ENCODE measurements around the gene CES4A.
"Not testable (repeated sequence)": the region's sequence is repeated elsewhere in the genome, so short reads cannot be mapped to it uniquely, and the experiment has no call there.

The CES4A gene

DNA sequence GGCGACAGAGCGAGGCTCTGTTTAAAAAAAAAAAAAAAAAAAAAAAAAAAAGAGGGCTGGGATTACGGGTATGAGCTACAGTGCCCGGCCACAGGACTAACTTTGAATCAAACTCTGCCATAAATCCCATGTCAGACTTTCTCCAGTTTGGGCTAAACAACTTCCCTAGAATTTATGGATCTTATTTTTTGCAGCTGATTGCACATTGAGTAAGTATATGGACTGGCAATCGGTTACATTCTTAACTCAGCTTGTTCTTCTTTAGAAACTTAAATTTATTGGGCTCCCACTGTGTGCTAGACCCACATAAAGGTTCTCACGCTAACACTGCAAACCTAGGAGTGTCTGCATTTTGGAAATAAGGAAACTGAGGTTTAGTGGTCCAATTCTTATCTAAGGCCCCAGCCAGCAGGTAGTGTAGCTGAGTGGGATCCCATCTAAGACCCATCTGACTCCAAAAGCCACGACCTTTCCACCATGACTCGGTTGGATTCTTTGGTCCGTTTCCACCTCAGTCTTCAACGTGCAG is 39.8 kb downstream of the CES4A start:
- Histone ChIP-seq H3K36me3 (ENCODE audit: control insufficient read depth, insufficient read depth, low read length) (no peaks in the 10 kb centered on the region), H3K9me3 (ENCODE audit: control insufficient read depth, insufficient read depth, low read length) (no peaks in the 10 kb centered on the region), H3K9ac (ENCODE audit: low read depth, low read length) (peak overlapping the region; percentile 87), H3K4me1 (ENCODE audit: control insufficient read depth, insufficient read depth, low read length) (no peaks in the 10 kb centered on the region), H3K27me3 (ENCODE audit: control insufficient read depth, insufficient read depth, low read length) (peaks cover 12% of the 10 kb centered on the region), H3K4me3 (ENCODE audit: low read depth, low read length) (peak overlapping the region; percentile 82)

DNA sequence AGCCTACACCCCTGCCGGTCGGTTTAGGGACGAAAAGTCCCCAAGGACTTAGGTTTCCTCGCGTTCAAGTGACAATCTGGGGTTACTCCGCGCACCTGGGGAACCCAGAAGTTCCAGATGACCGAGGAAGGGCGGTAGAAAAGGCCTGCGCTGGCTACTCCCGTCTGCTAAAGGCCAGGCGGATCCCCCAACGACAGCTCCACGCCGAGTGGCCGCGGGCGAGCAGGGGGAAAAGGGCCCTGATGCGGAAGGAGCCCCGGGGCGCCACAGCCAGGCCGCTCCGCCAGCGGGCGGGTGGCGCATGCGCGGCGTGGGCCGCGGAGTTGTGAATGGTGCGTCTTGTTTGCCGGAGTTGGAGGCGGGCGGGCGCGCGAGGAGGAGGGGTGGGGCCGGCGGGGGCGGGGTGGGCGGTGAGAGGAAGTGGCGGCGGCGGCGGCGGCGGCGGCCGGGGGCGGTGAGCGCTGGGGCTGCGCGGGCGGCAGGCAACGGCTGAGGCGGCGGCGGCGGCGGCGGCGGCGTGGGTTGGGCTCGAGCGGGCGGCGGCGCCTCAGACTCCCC is 40.4 kb downstream of the CES4A start, which contains the start of gene CBFB:
Gene CBFB, plus strand, starts transcription at position 454 of the 558 bp plus-strand sequence. CDS start 259 bp downstream, outside the sequence.
- no peaks in the 10 kb centered on the region for H3K9me3 ChIP-seq (ENCODE audit: control insufficient read depth, insufficient read depth, low read length)
- H3K4me1 ChIP-seq (ENCODE audit: control insufficient read depth, insufficient read depth, low read length), result no peaks in the 10 kb centered on the region
- H3K9ac ChIP-seq (ENCODE audit: low read depth, low read length), result peak within 1 kb of the TSS; percentile 87
- peak within 1 kb of the TSS; percentile 82 for H3K4me3 ChIP-seq (ENCODE audit: low read depth, low read length)
- no peaks in the 10 kb centered on the region for H3K36me3 ChIP-seq (ENCODE audit: control insufficient read depth, insufficient read depth, low read length)
- H3K27me3 ChIP-seq (ENCODE audit: control insufficient read depth, insufficient read depth, low read length), result peaks cover 12% of the 10 kb centered on the region

DNA sequence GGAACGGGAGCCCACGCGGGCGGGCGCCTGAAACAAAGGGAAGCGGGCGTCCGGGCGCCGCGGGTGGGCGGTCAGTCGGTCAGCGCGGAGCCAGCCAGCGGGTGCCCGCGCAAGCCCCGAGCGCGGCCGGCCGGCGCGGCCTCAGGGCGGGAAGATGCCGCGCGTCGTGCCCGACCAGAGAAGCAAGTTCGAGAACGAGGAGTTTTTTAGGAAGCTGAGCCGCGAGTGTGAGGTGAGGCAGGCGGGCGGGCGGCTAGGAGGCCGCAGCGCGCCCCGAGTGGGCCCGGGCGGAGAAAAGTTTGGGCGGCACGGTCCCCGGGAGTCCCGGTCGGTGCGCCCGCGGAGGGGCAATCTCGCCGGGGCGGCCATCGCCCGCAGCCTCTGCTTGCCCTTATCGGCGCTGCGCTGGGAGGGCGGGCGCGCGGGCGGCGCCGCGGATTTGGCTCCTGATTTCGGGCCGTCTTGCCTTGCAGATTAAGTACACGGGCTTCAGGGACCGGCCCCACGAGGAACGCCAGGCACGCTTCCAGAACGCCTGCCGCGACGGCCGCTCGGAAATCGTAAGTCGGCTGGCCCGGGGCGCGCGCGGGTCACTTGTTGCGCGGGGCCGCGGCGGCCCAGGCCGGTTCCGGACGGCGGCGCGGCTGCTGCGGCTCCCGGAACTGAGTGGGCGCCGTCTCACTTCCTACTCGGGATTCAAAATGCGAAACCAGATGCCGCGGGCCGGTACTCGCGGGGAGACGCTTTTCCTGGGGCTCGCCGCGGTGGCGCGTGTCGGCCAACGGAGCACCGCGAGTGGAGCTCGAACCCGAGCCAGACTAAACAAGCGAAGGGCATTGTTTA is 41.1 kb downstream of the CES4A start:
- peak overlapping the region; percentile 50 for H3K4me3 ChIP-seq (ENCODE audit: low read depth, low read length)
- H3K9ac ChIP-seq (ENCODE audit: low read depth, low read length), result peak overlapping the region; percentile 70
- H3K27me3 ChIP-seq (ENCODE audit: control insufficient read depth, insufficient read depth, low read length), result peaks cover 12% of the 10 kb centered on the region
- H3K4me1 ChIP-seq (ENCODE audit: control insufficient read depth, insufficient read depth, low read length), result no peaks in the 10 kb centered on the region
- no peaks in the 10 kb centered on the region for H3K36me3 ChIP-seq (ENCODE audit: control insufficient read depth, insufficient read depth, low read length)
- no peaks in the 10 kb centered on the region for H3K9me3 ChIP-seq (ENCODE audit: control insufficient read depth, insufficient read depth, low read length)

DNA sequence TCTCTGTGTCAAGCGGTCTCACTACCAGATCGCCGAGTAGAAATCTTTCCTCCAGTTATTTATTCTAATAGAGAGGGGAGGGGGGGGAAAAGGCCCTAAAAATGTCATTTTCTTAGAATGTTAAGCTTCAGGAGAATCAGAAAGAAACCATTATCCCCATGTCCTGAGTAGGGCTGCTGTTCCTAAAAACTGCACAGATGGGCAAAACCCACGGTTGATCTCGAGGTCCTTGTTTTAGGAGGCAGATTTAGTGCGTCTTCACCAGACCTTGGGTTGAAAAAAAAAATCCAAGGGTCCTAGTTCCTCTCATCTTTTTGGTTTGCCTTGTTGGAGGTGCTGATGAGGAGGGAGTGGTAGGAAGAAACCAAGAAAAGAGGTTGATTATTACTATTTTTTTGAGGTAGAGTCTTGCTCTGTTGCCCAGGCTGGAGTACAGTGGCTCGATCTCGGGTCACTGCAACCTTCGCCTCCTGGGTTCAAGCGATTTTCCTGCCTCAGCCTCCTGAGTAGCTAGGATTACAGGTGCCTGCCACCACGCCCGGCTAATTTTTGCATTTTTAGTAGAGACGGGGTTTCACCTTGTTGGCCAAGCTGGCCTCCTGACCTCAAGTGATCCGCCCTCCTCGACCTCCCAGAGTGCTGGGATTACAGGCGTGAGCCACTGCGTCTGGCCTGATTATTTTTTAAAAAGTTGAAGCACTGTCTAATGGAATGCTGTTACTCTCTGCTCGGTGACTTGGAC is 42.0 kb downstream of the CES4A start:
- Histone ChIP-seq H3K36me3 (ENCODE audit: control insufficient read depth, insufficient read depth, low read length) (no peaks in the 10 kb centered on the region), H3K9ac (ENCODE audit: low read depth, low read length) (no peak overlapping the region), H3K4me3 (ENCODE audit: low read depth, low read length) (peak overlapping the region; percentile 50), H3K9me3 (ENCODE audit: control insufficient read depth, insufficient read depth, low read length) (no peaks in the 10 kb centered on the region), H3K4me1 (ENCODE audit: control insufficient read depth, insufficient read depth, low read length) (no peaks in the 10 kb centered on the region), H3K27me3 (ENCODE audit: control insufficient read depth, insufficient read depth, low read length) (peaks cover 10% of the 10 kb centered on the region)

DNA sequence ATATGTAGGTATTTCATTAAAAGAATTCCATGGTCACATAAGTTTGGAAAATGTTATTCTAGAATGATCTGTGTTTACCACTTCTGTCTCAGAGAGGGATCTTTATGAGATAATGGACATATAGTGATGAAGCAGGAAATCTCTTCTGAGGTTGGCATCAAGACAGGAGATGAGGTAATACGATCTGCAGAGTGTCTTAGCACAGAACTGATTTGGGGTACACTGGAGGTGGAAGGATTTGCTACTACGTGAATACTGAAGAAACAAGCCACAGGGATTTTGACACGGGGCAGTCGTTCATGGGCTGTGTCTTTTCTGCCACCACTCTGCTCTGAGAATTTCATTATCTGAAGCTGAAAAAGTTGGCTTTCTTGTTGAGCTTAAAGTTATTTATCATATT is 46.1 kb downstream of the CES4A start:
- Histone ChIP-seq H3K9me3 (ENCODE audit: control insufficient read depth, insufficient read depth, low read length) (no peaks in the 10 kb centered on the region), H3K4me1 (ENCODE audit: control insufficient read depth, insufficient read depth, low read length) (no peaks in the 10 kb centered on the region), H3K9ac (ENCODE audit: low read depth, low read length) (no peak overlapping the region), H3K27me3 (ENCODE audit: control insufficient read depth, insufficient read depth, low read length) (peaks cover 8% of the 10 kb centered on the region), H3K4me3 (ENCODE audit: low read depth, low read length) (no peak overlapping the region), H3K36me3 (ENCODE audit: control insufficient read depth, insufficient read depth, low read length) (no peaks in the 10 kb centered on the region)

DNA sequence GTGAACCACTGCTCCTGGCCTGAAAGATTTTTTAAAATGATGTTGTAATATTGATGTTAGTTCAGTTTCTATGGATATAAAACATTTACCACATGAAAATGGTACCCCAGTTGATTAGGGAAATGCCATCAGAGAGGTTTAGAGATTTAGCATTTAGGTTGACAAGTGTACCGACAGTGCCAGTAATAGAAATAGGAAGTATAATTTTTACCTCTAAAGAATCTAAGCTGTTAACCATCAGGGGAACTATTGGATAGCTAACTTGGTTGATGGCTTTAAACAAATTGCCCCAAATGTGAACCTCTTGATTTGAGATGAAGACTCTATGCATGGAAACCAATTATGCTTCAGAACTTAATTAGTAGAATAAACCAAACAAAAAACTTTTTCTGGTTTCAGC is 47.0 kb downstream of the CES4A start:
- Histone ChIP-seq H3K4me1 (ENCODE audit: control insufficient read depth, insufficient read depth, low read length) (no peaks in the 10 kb centered on the region), H3K9me3 (ENCODE audit: control insufficient read depth, insufficient read depth, low read length) (no peaks in the 10 kb centered on the region), H3K9ac (ENCODE audit: low read depth, low read length) (no peak overlapping the region), H3K4me3 (ENCODE audit: low read depth, low read length) (no peak overlapping the region), H3K36me3 (ENCODE audit: control insufficient read depth, insufficient read depth, low read length) (no peaks in the 10 kb centered on the region), H3K27me3 (ENCODE audit: control insufficient read depth, insufficient read depth, low read length) (peaks cover 2% of the 10 kb centered on the region)

DNA sequence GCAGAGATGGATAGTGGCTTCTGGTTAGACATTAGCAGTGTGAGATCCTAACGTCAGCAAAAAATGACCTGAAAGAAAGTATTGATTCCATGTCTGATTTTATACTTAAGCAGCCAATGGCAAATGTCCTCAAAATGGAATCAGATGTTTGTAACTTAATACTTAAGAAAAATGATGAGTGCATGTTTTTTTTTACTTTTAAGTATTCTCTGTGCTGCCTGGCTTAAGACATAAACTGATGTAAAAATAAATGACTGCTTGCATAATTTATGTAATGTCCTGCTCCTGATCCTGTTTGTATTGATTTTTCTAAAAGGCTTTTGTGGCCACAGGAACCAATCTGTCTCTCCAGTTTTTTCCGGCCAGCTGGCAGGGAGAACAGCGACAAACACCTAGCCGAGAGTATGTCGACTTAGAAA is 47.9 kb downstream of the CES4A start:
- H3K4me1 ChIP-seq (ENCODE audit: control insufficient read depth, insufficient read depth, low read length), result no peaks in the 10 kb centered on the region
- H3K27me3 ChIP-seq (ENCODE audit: control insufficient read depth, insufficient read depth, low read length), result no peaks in the 10 kb centered on the region
- H3K9me3 ChIP-seq (ENCODE audit: control insufficient read depth, insufficient read depth, low read length), result no peaks in the 10 kb centered on the region
- H3K9ac ChIP-seq (ENCODE audit: low read depth, low read length), result no peak overlapping the region
- H3K4me3 ChIP-seq (ENCODE audit: low read depth, low read length), result no peak overlapping the region
- H3K36me3 ChIP-seq (ENCODE audit: control insufficient read depth, insufficient read depth, low read length), result no peaks in the 10 kb centered on the region

DNA sequence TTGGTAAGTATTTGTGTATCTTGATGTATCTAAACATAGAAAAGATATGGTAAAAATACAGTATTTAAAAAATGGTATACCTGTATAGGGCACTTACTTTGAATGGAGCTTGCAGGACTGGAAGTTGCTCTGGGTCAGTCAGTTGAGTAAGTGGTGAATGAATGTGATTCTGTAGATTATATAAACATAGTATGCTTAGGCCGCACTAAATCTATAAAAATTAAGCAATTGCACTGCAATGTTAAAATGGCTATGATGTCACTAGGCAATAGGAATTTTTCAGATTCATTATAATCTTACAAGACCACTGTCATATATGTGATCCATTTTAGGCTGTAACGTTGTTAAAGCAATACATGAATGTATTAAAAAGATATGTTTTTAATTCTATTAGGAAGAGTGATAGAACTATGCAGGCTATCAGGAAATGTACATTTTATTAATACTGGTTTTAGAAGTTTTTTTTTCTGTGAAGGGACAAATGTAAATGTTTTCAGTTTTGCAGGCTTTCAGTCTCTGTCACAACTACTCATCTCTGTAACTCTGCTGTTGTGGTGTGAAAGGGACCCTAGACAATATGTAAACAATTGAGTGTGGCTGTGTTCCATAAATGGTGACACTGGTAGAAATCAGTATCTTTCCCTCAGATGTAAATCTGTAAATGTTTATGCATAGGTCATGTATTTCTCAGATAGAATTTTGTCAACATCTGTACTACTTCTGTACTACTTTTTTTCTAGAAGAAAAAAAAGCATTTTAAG is 51.1 kb downstream of the CES4A start:
- no peaks in the 10 kb centered on the region for H3K9me3 ChIP-seq (ENCODE audit: control insufficient read depth, insufficient read depth, low read length)
- H3K4me1 ChIP-seq (ENCODE audit: control insufficient read depth, insufficient read depth, low read length), result no peaks in the 10 kb centered on the region
- no peak overlapping the region for H3K9ac ChIP-seq (ENCODE audit: low read depth, low read length)
- H3K4me3 ChIP-seq (ENCODE audit: low read depth, low read length), result no peak overlapping the region
- H3K27me3 ChIP-seq (ENCODE audit: control insufficient read depth, insufficient read depth, low read length), result no peaks in the 10 kb centered on the region
- H3K36me3 ChIP-seq (ENCODE audit: control insufficient read depth, insufficient read depth, low read length), result no peaks in the 10 kb centered on the region

DNA sequence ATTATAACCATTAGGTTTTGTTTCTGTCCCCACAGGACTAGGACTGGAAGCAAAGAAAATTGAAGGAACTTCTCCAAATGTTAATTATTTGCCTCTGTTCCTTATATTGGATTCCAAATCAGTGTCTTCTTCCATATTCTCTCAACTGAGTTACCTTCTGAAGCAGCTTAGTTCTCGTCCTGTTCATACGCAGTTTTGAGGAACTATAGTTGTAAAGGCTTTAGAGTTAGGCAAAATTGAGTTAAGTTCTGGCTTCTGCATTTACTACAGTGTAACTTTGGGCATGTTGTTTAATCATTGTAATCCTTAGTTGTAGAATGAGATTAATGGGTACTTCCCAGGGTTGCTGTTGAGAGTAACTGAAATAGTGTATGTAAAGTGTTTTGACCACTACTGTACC is 51.8 kb downstream of the CES4A start:
- H3K4me3 ChIP-seq (ENCODE audit: low read depth, low read length), result no peak overlapping the region
- H3K27me3 ChIP-seq (ENCODE audit: control insufficient read depth, insufficient read depth, low read length), result no peaks in the 10 kb centered on the region
- no peak overlapping the region for H3K9ac ChIP-seq (ENCODE audit: low read depth, low read length)
- H3K9me3 ChIP-seq (ENCODE audit: control insufficient read depth, insufficient read depth, low read length), result no peaks in the 10 kb centered on the region
- no peaks in the 10 kb centered on the region for H3K4me1 ChIP-seq (ENCODE audit: control insufficient read depth, insufficient read depth, low read length)
- H3K36me3 ChIP-seq (ENCODE audit: control insufficient read depth, insufficient read depth, low read length), result no peaks in the 10 kb centered on the region

DNA sequence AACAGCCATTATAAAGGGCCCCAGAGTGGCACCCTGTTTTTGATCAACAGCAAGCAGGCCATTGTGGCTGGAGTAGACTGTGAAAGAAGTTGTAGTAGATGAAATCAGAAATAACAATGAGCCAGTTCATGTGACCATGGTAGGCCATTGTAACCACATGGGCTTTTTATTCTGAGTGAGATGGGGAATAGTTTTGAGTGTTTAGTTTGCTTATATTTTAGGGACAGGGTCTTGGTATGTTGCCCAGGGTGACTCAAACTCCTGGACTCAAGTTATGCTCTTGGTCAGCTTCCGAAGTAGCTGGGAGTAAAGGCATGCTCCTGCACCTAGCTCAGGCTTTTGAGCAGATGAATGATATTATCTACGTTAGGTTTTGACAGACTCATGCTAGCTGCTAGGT is 52.5 kb downstream of the CES4A start:
- Histone ChIP-seq H3K4me1 (ENCODE audit: control insufficient read depth, insufficient read depth, low read length) (no peaks in the 10 kb centered on the region), H3K36me3 (ENCODE audit: control insufficient read depth, insufficient read depth, low read length) (no peaks in the 10 kb centered on the region), H3K9me3 (ENCODE audit: control insufficient read depth, insufficient read depth, low read length) (no peaks in the 10 kb centered on the region), H3K9ac (ENCODE audit: low read depth, low read length) (no peak overlapping the region), H3K4me3 (ENCODE audit: low read depth, low read length) (no peak overlapping the region), H3K27me3 (ENCODE audit: control insufficient read depth, insufficient read depth, low read length) (no peaks in the 10 kb centered on the region)

DNA sequence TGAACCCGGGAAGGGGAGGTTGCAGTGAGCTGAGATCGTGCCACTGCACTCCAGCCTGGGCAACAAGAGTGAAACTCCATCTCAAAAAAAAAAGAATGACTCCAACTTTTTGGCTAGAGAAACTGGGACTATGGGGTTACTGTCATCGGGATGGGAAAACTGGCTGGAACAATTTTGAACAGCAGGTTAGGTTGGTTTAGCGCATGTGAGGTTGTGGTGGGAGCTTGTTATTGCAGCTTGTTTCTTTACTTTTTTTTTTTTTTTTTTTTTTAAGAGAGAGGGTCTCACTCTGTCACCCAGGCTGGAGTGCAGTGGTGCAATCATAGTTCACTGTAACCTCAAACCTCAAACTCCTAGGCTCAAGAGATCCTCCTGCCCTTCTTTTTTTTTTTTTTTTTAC is 53.1 kb downstream of the CES4A start:
- not testable (repeated sequence) for H3K27me3 ChIP-seq (ENCODE audit: control insufficient read depth, insufficient read depth, low read length); H3K9me3 ChIP-seq (ENCODE audit: control insufficient read depth, insufficient read depth, low read length); H3K4me3 ChIP-seq (ENCODE audit: low read depth, low read length); H3K9ac ChIP-seq (ENCODE audit: low read depth, low read length); H3K36me3 ChIP-seq (ENCODE audit: control insufficient read depth, insufficient read depth, low read length); H3K4me1 ChIP-seq (ENCODE audit: control insufficient read depth, insufficient read depth, low read length)
